Measurements from ENCODE around the gene NOTCH4. TPM values are rescaled to one million over a fixed set of nuclear protein-coding genes. Genes with fewer than 3 reads are reported as not detected.

Gene NOTCH4
- total and polyA plus RNA-seq, 2 experiments from 2014 or later, result 2.7 to 2.8 TPM

DNA sequence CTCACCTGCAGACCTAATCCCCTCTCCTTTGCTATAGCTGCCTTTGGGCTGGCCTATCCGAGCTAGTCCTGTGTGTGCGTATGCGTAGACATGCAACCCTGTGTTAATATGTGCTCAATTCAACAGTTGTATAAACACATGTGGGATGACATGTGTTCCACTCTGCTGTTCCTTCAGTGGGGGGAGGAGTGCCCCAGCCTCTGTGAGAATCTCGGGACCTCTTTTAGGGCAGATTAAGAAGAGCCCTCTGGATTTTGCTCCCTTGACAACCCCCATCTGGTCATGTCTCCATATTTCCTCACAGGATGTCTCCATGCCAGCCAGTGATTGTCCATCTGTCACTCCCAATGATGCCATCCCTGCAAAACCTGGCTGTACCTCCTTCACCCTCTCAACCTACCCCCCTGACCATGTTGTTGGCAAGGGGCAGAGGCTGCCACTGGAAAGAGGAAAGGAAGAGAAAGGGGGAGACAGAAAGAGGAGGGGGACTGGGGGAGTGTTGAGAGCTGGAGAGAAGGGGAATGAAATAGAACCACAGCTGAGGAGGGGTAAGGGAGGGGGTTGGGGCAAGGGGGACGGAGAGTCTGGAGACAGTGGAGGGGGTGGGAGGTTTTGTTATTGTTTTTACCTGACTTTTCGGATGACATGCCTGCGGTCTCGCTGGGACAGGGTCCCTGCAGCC, 72.5 kb downstream of the NOTCH4 start:
- no peak overlapping the region for H3K27ac Mint-ChIP-seq

DNA sequence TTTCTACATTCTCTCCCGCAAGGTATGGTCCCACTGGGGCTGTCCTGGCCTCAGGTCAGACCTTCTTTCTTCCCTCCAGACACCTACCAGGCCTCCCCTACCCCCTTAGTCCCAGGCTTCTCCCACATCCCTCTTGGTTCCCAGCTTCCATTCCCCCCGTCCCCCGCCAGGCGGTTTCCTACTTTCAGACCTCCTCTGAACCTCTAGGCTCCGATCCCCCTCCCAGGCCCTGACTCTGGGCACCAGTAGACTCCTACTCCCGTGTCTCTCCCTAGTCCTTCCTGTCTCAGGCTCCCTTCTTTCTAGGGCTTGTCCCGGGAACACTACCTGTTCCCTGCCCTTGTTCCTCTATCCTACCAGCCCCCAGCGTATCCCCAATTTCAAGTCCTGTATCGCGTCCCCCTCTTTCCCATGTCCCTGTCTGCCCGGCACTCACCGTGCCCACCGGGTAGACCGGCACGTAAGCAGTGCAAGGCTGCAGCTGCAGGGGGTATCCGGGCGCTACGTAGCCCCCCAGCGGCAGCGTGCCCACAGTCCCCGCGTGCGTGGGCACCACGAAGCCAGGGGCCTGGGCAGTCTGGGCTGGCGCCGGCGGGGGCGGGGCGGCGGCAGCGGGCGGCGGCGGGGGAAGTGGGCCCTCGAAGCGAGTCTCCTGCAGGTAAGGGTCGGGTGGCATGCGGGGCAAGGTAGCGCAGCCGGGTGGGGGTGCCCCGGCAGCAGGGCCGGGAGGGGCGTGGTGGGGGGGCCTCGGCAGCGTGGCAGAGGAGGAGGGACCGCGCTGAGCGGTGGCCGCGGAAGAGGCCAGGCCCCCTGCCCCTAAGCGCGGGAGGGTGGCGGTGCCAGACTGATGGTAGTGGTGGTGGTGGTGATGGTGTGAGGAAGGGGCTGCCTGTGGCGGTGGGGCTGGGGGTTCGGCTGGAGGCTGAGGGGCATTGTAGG, 73.7 kb downstream of the NOTCH4 start:
- ATAC-seq (peak; percentile 11), DNase-seq (ENCODE audit: low spot score) (peak; percentile 91)
- peaks cover 44% of the 10 kb centered on the region for H3K27me3 ChIP-seq (ENCODE audit: insufficient read depth)
- Mint-ChIP-seq H3K27ac (no peak overlapping the region), H3K36me3 (ENCODE audit: low read depth) (peaks cover under 1% of the 10 kb centered on the region; the same call in 1 of the 3 replicates), H3K27me3 (ENCODE audit: insufficient read depth, low read depth, poor library complexity) (peaks cover 47% of the 10 kb centered on the region), H3K9me3 (no peaks in the 10 kb centered on the region; the same call in 2 of the 3 replicates), H3K4me1 (peaks cover 63% of the 10 kb centered on the region), H3K4me3 (peak overlapping the region; percentile 94)
- no peaks in the 10 kb centered on the region; the same call in 1 of the 2 replicates for H3K9me2 ChIP-seq (ENCODE audit: insufficient read depth)
- H3K79me2 ChIP-seq (replicated peaks; ENCODE audit: insufficient read depth), result no peaks in the 10 kb centered on the region
- no peak for TF ChIP-seq STAT1 (IDR thresholded peaks at IDR 0.05; ENCODE audit: unreplicated experiment)
- TF ChIP-seq, protein P1, sequence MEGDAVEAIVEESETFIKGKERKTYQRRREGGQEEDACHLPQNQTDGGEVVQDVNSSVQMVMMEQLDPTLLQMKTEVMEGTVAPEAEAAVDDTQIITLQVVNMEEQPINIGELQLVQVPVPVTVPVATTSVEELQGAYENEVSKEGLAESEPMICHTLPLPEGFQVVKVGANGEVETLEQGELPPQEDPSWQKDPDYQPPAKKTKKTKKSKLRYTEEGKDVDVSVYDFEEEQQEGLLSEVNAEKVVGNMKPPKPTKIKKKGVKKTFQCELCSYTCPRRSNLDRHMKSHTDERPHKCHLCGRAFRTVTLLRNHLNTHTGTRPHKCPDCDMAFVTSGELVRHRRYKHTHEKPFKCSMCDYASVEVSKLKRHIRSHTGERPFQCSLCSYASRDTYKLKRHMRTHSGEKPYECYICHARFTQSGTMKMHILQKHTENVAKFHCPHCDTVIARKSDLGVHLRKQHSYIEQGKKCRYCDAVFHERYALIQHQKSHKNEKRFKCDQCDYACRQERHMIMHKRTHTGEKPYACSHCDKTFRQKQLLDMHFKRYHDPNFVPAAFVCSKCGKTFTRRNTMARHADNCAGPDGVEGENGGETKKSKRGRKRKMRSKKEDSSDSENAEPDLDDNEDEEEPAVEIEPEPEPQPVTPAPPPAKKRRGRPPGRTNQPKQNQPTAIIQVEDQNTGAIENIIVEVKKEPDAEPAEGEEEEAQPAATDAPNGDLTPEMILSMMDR (conservative IDR thresholded peaks at IDR 0.05; ENCODE audit: low read depth in 2 of 2), result peak; percentile 7 to 31; a peak in 2 of 4 replicates
- peak overlapping the region; percentile 99 for H2AFZ ChIP-seq
- peak overlapping the region; percentile 97 for H3K4me2 ChIP-seq
- H3F3A ChIP-seq (replicated peaks; ENCODE audit: low read depth), result peaks cover 9% of the 10 kb centered on the region
- H3K27ac ChIP-seq (ENCODE audit: low read depth), result no peak overlapping the region
- H3K36me3 ChIP-seq (ENCODE audit: insufficient read depth), result no peaks in the 10 kb centered on the region
- peaks cover 41% of the 10 kb centered on the region for H3K4me1 ChIP-seq (ENCODE audit: insufficient read depth)
- peak overlapping the region; percentile 100 for H3K4me3 ChIP-seq
- 0 out of 2 replicates have a peak, but pooled peaks cover 5% of the 10 kb centered on the region for H4K20me1 ChIP-seq (replicated peaks; ENCODE audit: insufficient read depth)

More for the DNA sequence above, 72.5 kb downstream of the NOTCH4 start:
- H3K4me3 Mint-ChIP-seq, result peak overlapping the region; percentile 94
- Histone ChIP-seq H3K27ac (ENCODE audit: low read depth) (no peak overlapping the region), H3K79me2 (replicated peaks; ENCODE audit: insufficient read depth) (no peaks in the 10 kb centered on the region), H3K9me2 (ENCODE audit: insufficient read depth) (no peaks in the 10 kb centered on the region; the same call in 1 of the 2 replicates), H4K20me1 (replicated peaks; ENCODE audit: insufficient read depth) (0 out of 2 replicates have a peak, but pooled peaks cover 5% of the 10 kb centered on the region), H3K4me1 (ENCODE audit: insufficient read depth) (peaks cover 38% of the 10 kb centered on the region), H3K4me2 (peak overlapping the region; percentile 97), H3K36me3 (ENCODE audit: insufficient read depth) (no peaks in the 10 kb centered on the region), H3K4me3 (peak overlapping the region; percentile 100), H3F3A (replicated peaks; ENCODE audit: low read depth) (peaks cover 9% of the 10 kb centered on the region), H2AFZ (0 out of 2 replicates have a peak overlapping the region, but pooled peaks have one; percentile 99), H3K27me3 (ENCODE audit: insufficient read depth) (peaks cover 44% of the 10 kb centered on the region)
- H3K9me3 Mint-ChIP-seq, result no peaks in the 10 kb centered on the region; the same call in 2 of the 3 replicates
- peak; percentile 64 for DNase-seq (ENCODE audit: low spot score)
- no peak for ATAC-seq
- peaks cover 47% of the 10 kb centered on the region for H3K27me3 Mint-ChIP-seq (ENCODE audit: insufficient read depth, low read depth, poor library complexity)
- peaks cover 60% of the 10 kb centered on the region for H3K4me1 Mint-ChIP-seq
- TF ChIP-seq ZNF114 (CRISPR knock-in tag; IDR thresholded peaks at IDR 0.05) (no peak), CREB1 (CRISPR knock-in tag; IDR thresholded peaks at IDR 0.05; ENCODE audit: low read depth) (no peak), STAT1 (IDR thresholded peaks at IDR 0.05; ENCODE audit: unreplicated experiment) (no peak), EZH2 (IDR thresholded peaks at IDR 0.05; ENCODE audit: low read depth, unreplicated experiment) (peak; percentile 42), JUNB (IDR thresholded peaks at IDR 0.05; ENCODE audit: unreplicated experiment) (no peak), EZH2phosphoT487 (IDR thresholded peaks at IDR 0.05; ENCODE audit: unreplicated experiment) (no peak)
- TF ChIP-seq, protein P1 (conservative IDR thresholded peaks at IDR 0.05; ENCODE audit: low read depth in 2 of 2), result no peak
- TF ChIP-seq, protein P2, sequence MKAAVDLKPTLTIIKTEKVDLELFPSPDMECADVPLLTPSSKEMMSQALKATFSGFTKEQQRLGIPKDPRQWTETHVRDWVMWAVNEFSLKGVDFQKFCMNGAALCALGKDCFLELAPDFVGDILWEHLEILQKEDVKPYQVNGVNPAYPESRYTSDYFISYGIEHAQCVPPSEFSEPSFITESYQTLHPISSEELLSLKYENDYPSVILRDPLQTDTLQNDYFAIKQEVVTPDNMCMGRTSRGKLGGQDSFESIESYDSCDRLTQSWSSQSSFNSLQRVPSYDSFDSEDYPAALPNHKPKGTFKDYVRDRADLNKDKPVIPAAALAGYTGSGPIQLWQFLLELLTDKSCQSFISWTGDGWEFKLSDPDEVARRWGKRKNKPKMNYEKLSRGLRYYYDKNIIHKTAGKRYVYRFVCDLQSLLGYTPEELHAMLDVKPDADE (IDR thresholded peaks at IDR 0.05), result no peak
- H3K36me3 Mint-ChIP-seq (ENCODE audit: low read depth), result peaks cover 10% of the 10 kb centered on the region; the same call in 1 of the 3 replicates

Measured in GM23338 (cell line).